DMS53 (cell line): ENCODE data around the gene MYO1G.

ENCODE experiments used
- DNase-seq: peaks from one replicate; lab custom pipeline; 2025; lab: John Stamatoyannopoulos, UW

Gene MYO1G

GRCh38 chr7:44980393-44981034 lies 1.7 kb upstream of the MYO1G start:
- DNase-seq: no peak

GRCh38 chr7:44979481-44980392 lies 922 bp upstream of the MYO1G start:
- DNase-seq: no peak

- DNase-seq: no peak
Measured at GRCh38 chr7:44977959-44978335, 868 bp downstream of the MYO1G start.

- no peak for DNase-seq
Measured at GRCh38 chr7:44977304-44977958, 1.4 kb downstream of the MYO1G start.

- DNase-seq: no peak
Measured at GRCh38 chr7:44976746-44977196, 2.0 kb downstream of the MYO1G start.

- DNase-seq: no peak
Measured at GRCh38 chr7:44976040-44976745, 2.6 kb downstream of the MYO1G start.

GRCh38 chr7:44975331-44976039 lies 3.3 kb downstream of the MYO1G start:
- no peak for DNase-seq

GRCh38 chr7:44974549-44974948 lies 4.3 kb downstream of the MYO1G start:
- no peak for DNase-seq

GRCh38 chr7:44973610-44974401 lies 5.0 kb downstream of the MYO1G start:
- peak; percentile 61 for DNase-seq

GRCh38 chr7:44972562-44972961 lies 6.3 kb downstream of the MYO1G start:
- DNase-seq: no peak

GRCh38 chr7:44971902-44972441 lies 6.8 kb downstream of the MYO1G start:
- DNase-seq: peak; percentile 76

GRCh38 chr7:44971188-44971901 lies 7.5 kb downstream of the MYO1G start:
- peak; percentile 30 for DNase-seq

- DNase-seq: no peak
Measured at GRCh38 chr7:44970523-44971051, 8.2 kb downstream of the MYO1G start.

- DNase-seq: peak; percentile 25
Measured at GRCh38 chr7:44969701-44970522, 8.9 kb downstream of the MYO1G start.

GRCh38 chr7:44969049-44969700 lies 9.6 kb downstream of the MYO1G start:
- DNase-seq: no peak

- DNase-seq: peak; percentile 64
Measured at GRCh38 chr7:44967571-44968446, 11.0 kb downstream of the MYO1G start.
